K562 (cell line): Measurements from ENCODE around the gene DCAF11. TPM values are rescaled to one million over a fixed set of nuclear protein-coding genes. Genes with fewer than 3 reads are reported as not detected.

ENCODE experiments used
- BMI1 ChIP-seq: fragments of 150-350 bp; IDR thresholded peaks from 2 replicates; pipeline ENCODE4 v1.6.1; 2014; ENCODE audit warnings: low read length
- CBFB ChIP-seq: sonication (generic); formaldehyde crosslinking; IDR thresholded peaks from 2 replicates; pipeline ENCODE4 v1.4.0; 2020; ENCODE audit warnings: mild to moderate bottlenecking, missing genetic modification reagents
- CUX1 ChIP-seq: fragments of 200-800 bp; sonication (Bioruptor generic); IDR thresholded peaks from 2 replicates; pipeline ENCODE4 v1.6.1; 2016; ENCODE audit warnings: missing genetic modification characterization, missing compliant biosample characterization
- E2F8 ChIP-seq: fragments of 450-650 bp; IDR thresholded peaks from 2 replicates; pipeline ENCODE4 v1.7.1; 2018; ENCODE audit warnings: mild to moderate bottlenecking, low read depth; ENCODE audit not compliant: partially characterized antibody
- GMEB1 ChIP-seq: fragments of 250-450 bp; sonication (Bioruptor Pico); IDR thresholded peaks from 2 replicates; pipeline ENCODE4 v1.4.0; 2020; ENCODE audit warnings: mild to moderate bottlenecking
- HDAC1 ChIP-seq, 2 experiments: fragments of 450-650 bp; IDR thresholded peaks; 2 replicates each; pipeline ENCODE4 v1.6.1; 2016 to 2017; ENCODE audit warnings: inconsistent platforms in 1 of 2, mild to moderate bottlenecking in 1 of 2, moderate library complexity in 1 of 2
- KAT8 ChIP-seq: fragments of 450-650 bp; IDR thresholded peaks from 2 replicates; pipeline ENCODE4 v1.6.1; 2016; ENCODE audit warnings: low read depth, mild to moderate bottlenecking
- POLR2AphosphoS2 ChIP-seq: IDR thresholded peaks from 2 replicates; pipeline ENCODE4 v1.6.1; 2012; ENCODE audit warnings: low read length, improper control_type of control experiment
- SIX5 ChIP-seq, 2 experiments: IDR thresholded peaks; 2 replicates each; pipeline ENCODE4 v1.6.1; 2011; ENCODE audit warnings: low read length in 2 of 2, borderline replicate concordance in 1 of 2, low read depth in 1 of 2, mild to moderate bottlenecking in 1 of 2, moderate library complexity in 1 of 2; ENCODE audit not compliant: insufficient read depth in 1 of 2
- SPI1 ChIP-seq: IDR thresholded peaks from 2 replicates; pipeline ENCODE4 v1.6.1; 2011; ENCODE audit warnings: low read depth, low read length, control low read depth, borderline replicate concordance
- SUPT5H ChIP-seq: fragments of 450-650 bp; IDR thresholded peaks from 2 replicates; pipeline ENCODE4 v1.6.1; 2016
- TFAM ChIP-seq: fragments of 250-450 bp; sonication (Bioruptor Pico); conservative IDR thresholded peaks from 2 replicates; pipeline ENCODE4 v1.5.0; 2021; ENCODE audit warnings: mild to moderate bottlenecking, moderate library complexity
- ZBTB1 ChIP-seq: sonication (generic); formaldehyde crosslinking; IDR thresholded peaks from 2 replicates; pipeline ENCODE4 v1.8.1; 2023; ENCODE audit warnings: missing genetic modification reagents, low read depth, mild to moderate bottlenecking, borderline replicate concordance
- ZBTB17 ChIP-seq: fragments of 450-650 bp; formaldehyde crosslinking; IDR thresholded peaks from 2 replicates; pipeline ENCODE4 v1.4.0; 2020; ENCODE audit warnings: mild to moderate bottlenecking
- ZFP1 ChIP-seq: fragments of 450-650 bp; formaldehyde crosslinking; IDR thresholded peaks from 2 replicates; pipeline ENCODE4 v1.4.0; 2020; ENCODE audit warnings: mild to moderate bottlenecking, mixed read lengths
- ZNF134 ChIP-seq: fragments of 250-450 bp; sonication (Bioruptor Pico); conservative IDR thresholded peaks from 2 replicates; pipeline ENCODE4 v1.4.0; 2020
- ZNF184 ChIP-seq: sonication (generic); formaldehyde crosslinking; IDR thresholded peaks from 2 replicates; pipeline ENCODE4 v1.5.0; 2020; ENCODE audit warnings: missing genetic modification reagents
- ZNF444 ChIP-seq: fragments of 250-450 bp; sonication (Bioruptor Pico); IDR thresholded peaks from 2 replicates; pipeline ENCODE4 v1.4.0; 2020; ENCODE audit warnings: mild to moderate bottlenecking, moderate library complexity
- ZNF717 ChIP-seq: fragments of 250-450 bp; sonication (Bioruptor Pico); IDR thresholded peaks from 2 replicates; pipeline ENCODE4 v1.5.0; 2021
- ZNF780A ChIP-seq: fragments of 250-450 bp; sonication (Bioruptor Pico); IDR thresholded peaks from 2 replicates; pipeline ENCODE4 v1.5.0; 2021; ENCODE audit warnings: mild to moderate bottlenecking
- polyA plus RNA-seq, 8 experiments: library from polyadenylated mRNA; depleted of rRNA in 4 of 8; stranded (reverse) in 5 of 8; unstranded in 3 of 8; fragments of >200 nt; fragmentation: Nextera tagmentation in 2 of 8; fragmentation: Illumina TruSeq in 1 of 8; extraction: Ambion mirVana in 2 of 8; extraction: Trizol in 1 of 8; gene quantifications; 2 replicates each; pipeline versions ENCODE4 v1.2.1 to v1.2.3, GENCODE V29; 2011 to 2014; ENCODE audit warnings: inconsistent platforms in 1 of 8, missing spikeins in 1 of 8
- total RNA-seq, 7 experiments: library from RNA; depleted of rRNA in 6 of 7; stranded (reverse); fragments of >200 nt in 6 of 7; fragmentation: Illumina TruSeq in 2 of 7; extraction: Trizol in 2 of 7; gene quantifications; 2 replicates each; pipeline versions ENCODE4 v1.2.1 to v1.2.3, GENCODE V29; 2011 to 2021; ENCODE audit warnings: low replicate concordance in 1 of 7

DCAF11 gene
- total and polyA plus RNA-seq, 9 of the 15 experiments (the other 6 are each of a cell fraction or from before 2014, with no cell fraction given) = 8.5 to 46.2 (median 36.4) TPM

- TF ChIP-seq SIX5 (IDR thresholded peaks at IDR 0.05; ENCODE audit: borderline replicate concordance in 1 of 2, insufficient read depth in 1 of 2, low read depth in 1 of 2, low read length in 2 of 2) = no peak
- no peak for TF ChIP-seq HDAC1 (IDR thresholded peaks at IDR 0.05)
- no peak for TF ChIP-seq CBFB
- no peak for TF ChIP-seq SPI1
- TF ChIP-seq CUX1 (CRISPR knock-in tag) = no peak
- peak; percentile 85 for TF ChIP-seq POLR2AphosphoS2
- 0 out of 2 replicates have a peak, but pooled peaks have one; percentile 17 for TF ChIP-seq ZBTB17
- no peak for TF ChIP-seq BMI1
- no peak for TF ChIP-seq GMEB1 (CRISPR knock-in tag)
- TF ChIP-seq TFAM = no peak
- peak; percentile 64 for TF ChIP-seq SUPT5H
- no peak for TF ChIP-seq ZFP1
- no peak for TF ChIP-seq KAT8
- TF ChIP-seq ZNF444 (CRISPR knock-in tag) = no peak
- TF ChIP-seq ZNF717 (CRISPR knock-in tag) = no peak
- no peak for TF ChIP-seq ZBTB1 (CRISPR knock-in tag)
- TF ChIP-seq ZNF184 (CRISPR knock-in tag) = no peak
- TF ChIP-seq ZNF134 (CRISPR knock-in tag) = no peak
- no peak for TF ChIP-seq E2F8
- no peak for TF ChIP-seq ZNF780A (CRISPR knock-in tag)
Observed at GRCh38 chr14:24160850-24161804, 46.5 kb downstream of the DCAF11 start, which contains the start of gene IRF9 (continued).
